WTC11 (cell line): ENCODE results near the gene USP27X. TPM values are rescaled to one million over a fixed set of nuclear protein-coding genes. Genes with fewer than 3 reads are reported as not detected.

Source experiments
- ATAC-seq: fragments of 200-7000 bp; cut with Tn5 transposase; 2 replicates; pipeline ENCODE4 v1.10.0; 2021; ENCODE audit warnings: mild to moderate bottlenecking, moderate library complexity
- CTCF ChIA-PET: fragments of 300-600 bp; sonication (Branson Sonifier 250); formaldehyde crosslinking; loops from one replicate; lab custom pipeline; 2021; ENCODE audit warnings: antibody characterized with exemption; lab: Charles Lee
- POLR2A ChIA-PET: fragments of 350-600 bp; sonication (Branson Sonifier 250); formaldehyde crosslinking; loops from one replicate; lab custom pipeline; 2021; ENCODE audit warnings: antibody characterized with exemption; lab: Charles Lee
- DNase-seq: peaks from one replicate; pipeline ENCODE4 v3.0.0; 2021; ENCODE audit warnings: low spot score
- H3K27ac Mint-ChIP-seq: 2 replicates; pipeline ENCODE4 v1.8.0; 2021; ENCODE audit warnings: mixed read lengths
- H3K27me3 Mint-ChIP-seq: 2 replicates; pipeline ENCODE4 v1.8.0; 2021; ENCODE audit warnings: low read depth, mild to moderate bottlenecking, moderate library complexity, mixed read lengths
- H3K36me3 Mint-ChIP-seq: 2 replicates; pipeline ENCODE4 v1.8.0; 2021; ENCODE audit warnings: mixed read lengths
- H3K4me1 Mint-ChIP-seq: 2 replicates; pipeline ENCODE4 v1.8.0; 2022; ENCODE audit warnings: mixed read lengths
- H3K4me3 Mint-ChIP-seq: 2 replicates; pipeline ENCODE4 v1.8.0; 2021; ENCODE audit warnings: mild to moderate bottlenecking, moderate library complexity, mixed read lengths
- H3K9me3 Mint-ChIP-seq: 2 replicates; pipeline ENCODE4 v1.8.0; 2021; ENCODE audit warnings: mixed read lengths
- CBFB ChIP-seq: sonication (generic); formaldehyde crosslinking; IDR thresholded peaks from 2 replicates; pipeline ENCODE4 v1.8.1; 2022; ENCODE audit warnings: mild to moderate bottlenecking, low read depth, missing genetic modification reagents
- CREB1 ChIP-seq: sonication (generic); formaldehyde crosslinking; IDR thresholded peaks from 2 replicates; pipeline ENCODE4 v1.8.0; 2023; ENCODE audit warnings: mild to moderate bottlenecking, missing genetic modification reagents
- HMGA2 ChIP-seq: fragments of 250-450 bp; sonication (Bioruptor Pico); IDR thresholded peaks from 2 replicates; pipeline ENCODE4 v1.4.0; 2021; ENCODE audit warnings: mild to moderate bottlenecking, moderate library complexity
- JUN ChIP-seq: sonication (generic); formaldehyde crosslinking; IDR thresholded peaks from 2 replicates; pipeline ENCODE4 v1.8.0; 2023; ENCODE audit warnings: mild to moderate bottlenecking, missing genetic modification reagents
- NFATC4 ChIP-seq: fragments of 250-450 bp; sonication (Bioruptor Pico); IDR thresholded peaks from 2 replicates; pipeline ENCODE4 v1.9.0; 2021; ENCODE audit warnings: mild to moderate bottlenecking
- NR1H2 ChIP-seq: sonication (generic); formaldehyde crosslinking; IDR thresholded peaks from 2 replicates; pipeline ENCODE4 v1.9.0; 2021; ENCODE audit warnings: mild to moderate bottlenecking, moderate library complexity, missing genetic modification reagents
- SMAD3 ChIP-seq: sonication (generic); formaldehyde crosslinking; IDR thresholded peaks from 2 replicates; pipeline ENCODE4 v1.8.0; 2022; ENCODE audit warnings: missing genetic modification reagents, mild to moderate bottlenecking, borderline replicate concordance
- TP53 ChIP-seq: sonication (generic); formaldehyde crosslinking; IDR thresholded peaks from 2 replicates; pipeline ENCODE4 v1.8.1; 2023; ENCODE audit warnings: mild to moderate bottlenecking, missing genetic modification reagents
- ZNF121 ChIP-seq: sonication (generic); formaldehyde crosslinking; IDR thresholded peaks from 2 replicates; pipeline ENCODE4 v1.8.0; 2023; ENCODE audit warnings: missing genetic modification reagents
- ZNF138 ChIP-seq: sonication (generic); formaldehyde crosslinking; conservative IDR thresholded peaks from 2 replicates; pipeline ENCODE4 v1.8.1; 2022; ENCODE audit warnings: mild to moderate bottlenecking, moderate library complexity, missing genetic modification reagents
- total RNA-seq: library from RNA; stranded (reverse); gene quantifications from 3 replicates; pipeline ENCODE4 v1.2.3, GENCODE V29; 2021
- TF ChIP-seq, protein P1 (sequence below): sonication (generic); formaldehyde crosslinking; IDR thresholded peaks from 2 replicates; pipeline ENCODE4 v1.8.0; 2023; ENCODE audit warnings: missing genetic modification reagents, mild to moderate bottlenecking, borderline replicate concordance
- TF ChIP-seq, protein P2 (sequence below): sonication (generic); formaldehyde crosslinking; IDR thresholded peaks from 2 replicates; pipeline ENCODE4 v1.8.0; 2023; ENCODE audit warnings: missing genetic modification reagents
- TF ChIP-seq, protein P3 (sequence below): sonication (generic); formaldehyde crosslinking; IDR thresholded peaks from 2 replicates; pipeline ENCODE4 v1.8.0; 2022; ENCODE audit warnings: mild to moderate bottlenecking, missing genetic modification reagents
- TF ChIP-seq, protein P4 (sequence below): sonication (generic); formaldehyde crosslinking; IDR thresholded peaks from 2 replicates; pipeline ENCODE4 v1.8.0; 2023; ENCODE audit warnings: mild to moderate bottlenecking, missing genetic modification reagents
- TF ChIP-seq, protein P5 (sequence below): fragments of 200-600 bp; IDR thresholded peaks from 2 replicates; pipeline ENCODE4 v1.8.0; 2022; ENCODE audit warnings: antibody characterized with exemption
- TF ChIP-seq, protein P6 (sequence below): sonication (generic); formaldehyde crosslinking; IDR thresholded peaks from 2 replicates; pipeline ENCODE4 v1.8.0; 2022; ENCODE audit warnings: mild to moderate bottlenecking, missing genetic modification reagents
- TF ChIP-seq, protein P7 (sequence below): sonication (generic); formaldehyde crosslinking; IDR thresholded peaks from 2 replicates; pipeline ENCODE4 v1.8.0; 2022; ENCODE audit warnings: mild to moderate bottlenecking, missing genetic modification reagents

USP27X gene
- total RNA-seq, 1 experiment from 2014 or later, result 5.1 TPM

DNA sequence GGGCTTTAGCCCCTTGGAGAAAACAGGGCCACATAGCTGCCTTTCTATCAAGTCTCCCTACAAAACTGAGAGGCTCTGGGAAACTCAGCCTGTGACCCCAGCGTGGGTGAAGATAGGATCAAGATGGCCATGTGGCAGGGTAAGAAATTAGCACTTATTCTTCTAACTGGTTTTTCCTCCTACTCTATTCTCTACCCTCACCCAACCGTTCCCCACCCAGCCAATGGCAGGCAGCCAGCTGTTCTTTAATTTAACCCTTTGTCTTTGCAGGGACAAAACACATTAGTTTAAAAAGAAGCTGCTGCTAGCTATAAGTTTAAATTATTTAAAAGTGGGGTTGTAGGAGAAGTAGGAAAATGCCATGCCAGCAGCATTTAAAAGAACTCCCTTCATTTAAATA is 45.9 kb downstream of the USP27X start:
- POLR2A ChIA-PET, result no interaction called here
- no peaks in the 10 kb centered on the region for H3K9me3 Mint-ChIP-seq
- H3K27ac Mint-ChIP-seq, result no peak overlapping the region
- ATAC-seq (no peak), DNase-seq (no peak)
- H3K4me3 Mint-ChIP-seq, result no peak overlapping the region
- peaks cover 16% of the 10 kb centered on the region for H3K4me1 Mint-ChIP-seq
- peaks cover 5% of the 10 kb centered on the region; the same call in 1 of the 2 replicates for H3K36me3 Mint-ChIP-seq
- CTCF ChIA-PET, result no interaction called here
- TF ChIP-seq NR1H2 (CRISPR knock-in tag) (no peak), CBFB (CRISPR knock-in tag) (no peak), TP53 (CRISPR knock-in tag) (no peak), ZNF138 (CRISPR knock-in tag) (no peak), SMAD3 (CRISPR knock-in tag) (no peak), ZNF121 (no peak), HMGA2 (CRISPR knock-in tag) (no peak), NFATC4 (CRISPR knock-in tag) (no peak), JUN (CRISPR knock-in tag) (no peak), CREB1 (CRISPR knock-in tag) (no peak)
- TF ChIP-seq, protein P1, sequence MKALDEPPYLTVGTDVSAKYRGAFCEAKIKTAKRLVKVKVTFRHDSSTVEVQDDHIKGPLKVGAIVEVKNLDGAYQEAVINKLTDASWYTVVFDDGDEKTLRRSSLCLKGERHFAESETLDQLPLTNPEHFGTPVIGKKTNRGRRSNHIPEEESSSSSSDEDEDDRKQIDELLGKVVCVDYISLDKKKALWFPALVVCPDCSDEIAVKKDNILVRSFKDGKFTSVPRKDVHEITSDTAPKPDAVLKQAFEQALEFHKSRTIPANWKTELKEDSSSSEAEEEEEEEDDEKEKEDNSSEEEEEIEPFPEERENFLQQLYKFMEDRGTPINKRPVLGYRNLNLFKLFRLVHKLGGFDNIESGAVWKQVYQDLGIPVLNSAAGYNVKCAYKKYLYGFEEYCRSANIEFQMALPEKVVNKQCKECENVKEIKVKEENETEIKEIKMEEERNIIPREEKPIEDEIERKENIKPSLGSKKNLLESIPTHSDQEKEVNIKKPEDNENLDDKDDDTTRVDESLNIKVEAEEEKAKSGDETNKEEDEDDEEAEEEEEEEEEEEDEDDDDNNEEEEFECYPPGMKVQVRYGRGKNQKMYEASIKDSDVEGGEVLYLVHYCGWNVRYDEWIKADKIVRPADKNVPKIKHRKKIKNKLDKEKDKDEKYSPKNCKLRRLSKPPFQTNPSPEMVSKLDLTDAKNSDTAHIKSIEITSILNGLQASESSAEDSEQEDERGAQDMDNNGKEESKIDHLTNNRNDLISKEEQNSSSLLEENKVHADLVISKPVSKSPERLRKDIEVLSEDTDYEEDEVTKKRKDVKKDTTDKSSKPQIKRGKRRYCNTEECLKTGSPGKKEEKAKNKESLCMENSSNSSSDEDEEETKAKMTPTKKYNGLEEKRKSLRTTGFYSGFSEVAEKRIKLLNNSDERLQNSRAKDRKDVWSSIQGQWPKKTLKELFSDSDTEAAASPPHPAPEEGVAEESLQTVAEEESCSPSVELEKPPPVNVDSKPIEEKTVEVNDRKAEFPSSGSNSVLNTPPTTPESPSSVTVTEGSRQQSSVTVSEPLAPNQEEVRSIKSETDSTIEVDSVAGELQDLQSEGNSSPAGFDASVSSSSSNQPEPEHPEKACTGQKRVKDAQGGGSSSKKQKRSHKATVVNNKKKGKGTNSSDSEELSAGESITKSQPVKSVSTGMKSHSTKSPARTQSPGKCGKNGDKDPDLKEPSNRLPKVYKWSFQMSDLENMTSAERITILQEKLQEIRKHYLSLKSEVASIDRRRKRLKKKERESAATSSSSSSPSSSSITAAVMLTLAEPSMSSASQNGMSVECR (CRISPR knock-in tag), result no peak
- TF ChIP-seq, protein P2, sequence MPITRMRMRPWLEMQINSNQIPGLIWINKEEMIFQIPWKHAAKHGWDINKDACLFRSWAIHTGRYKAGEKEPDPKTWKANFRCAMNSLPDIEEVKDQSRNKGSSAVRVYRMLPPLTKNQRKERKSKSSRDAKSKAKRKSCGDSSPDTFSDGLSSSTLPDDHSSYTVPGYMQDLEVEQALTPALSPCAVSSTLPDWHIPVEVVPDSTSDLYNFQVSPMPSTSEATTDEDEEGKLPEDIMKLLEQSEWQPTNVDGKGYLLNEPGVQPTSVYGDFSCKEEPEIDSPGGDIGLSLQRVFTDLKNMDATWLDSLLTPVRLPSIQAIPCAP (CRISPR knock-in tag), result no peak
- TF ChIP-seq, protein P3, sequence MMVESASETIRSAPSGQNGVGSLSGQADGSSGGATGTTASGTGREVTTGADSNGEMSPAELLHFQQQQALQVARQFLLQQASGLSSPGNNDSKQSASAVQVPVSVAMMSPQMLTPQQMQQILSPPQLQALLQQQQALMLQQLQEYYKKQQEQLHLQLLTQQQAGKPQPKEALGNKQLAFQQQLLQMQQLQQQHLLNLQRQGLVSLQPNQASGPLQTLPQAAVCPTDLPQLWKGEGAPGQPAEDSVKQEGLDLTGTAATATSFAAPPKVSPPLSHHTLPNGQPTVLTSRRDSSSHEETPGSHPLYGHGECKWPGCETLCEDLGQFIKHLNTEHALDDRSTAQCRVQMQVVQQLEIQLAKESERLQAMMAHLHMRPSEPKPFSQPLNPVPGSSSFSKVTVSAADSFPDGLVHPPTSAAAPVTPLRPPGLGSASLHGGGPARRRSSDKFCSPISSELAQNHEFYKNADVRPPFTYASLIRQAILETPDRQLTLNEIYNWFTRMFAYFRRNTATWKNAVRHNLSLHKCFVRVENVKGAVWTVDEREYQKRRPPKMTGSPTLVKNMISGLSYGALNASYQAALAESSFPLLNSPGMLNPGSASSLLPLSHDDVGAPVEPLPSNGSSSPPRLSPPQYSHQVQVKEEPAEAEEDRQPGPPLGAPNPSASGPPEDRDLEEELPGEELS (CRISPR knock-in tag), result no peak
- TF ChIP-seq, protein P4, sequence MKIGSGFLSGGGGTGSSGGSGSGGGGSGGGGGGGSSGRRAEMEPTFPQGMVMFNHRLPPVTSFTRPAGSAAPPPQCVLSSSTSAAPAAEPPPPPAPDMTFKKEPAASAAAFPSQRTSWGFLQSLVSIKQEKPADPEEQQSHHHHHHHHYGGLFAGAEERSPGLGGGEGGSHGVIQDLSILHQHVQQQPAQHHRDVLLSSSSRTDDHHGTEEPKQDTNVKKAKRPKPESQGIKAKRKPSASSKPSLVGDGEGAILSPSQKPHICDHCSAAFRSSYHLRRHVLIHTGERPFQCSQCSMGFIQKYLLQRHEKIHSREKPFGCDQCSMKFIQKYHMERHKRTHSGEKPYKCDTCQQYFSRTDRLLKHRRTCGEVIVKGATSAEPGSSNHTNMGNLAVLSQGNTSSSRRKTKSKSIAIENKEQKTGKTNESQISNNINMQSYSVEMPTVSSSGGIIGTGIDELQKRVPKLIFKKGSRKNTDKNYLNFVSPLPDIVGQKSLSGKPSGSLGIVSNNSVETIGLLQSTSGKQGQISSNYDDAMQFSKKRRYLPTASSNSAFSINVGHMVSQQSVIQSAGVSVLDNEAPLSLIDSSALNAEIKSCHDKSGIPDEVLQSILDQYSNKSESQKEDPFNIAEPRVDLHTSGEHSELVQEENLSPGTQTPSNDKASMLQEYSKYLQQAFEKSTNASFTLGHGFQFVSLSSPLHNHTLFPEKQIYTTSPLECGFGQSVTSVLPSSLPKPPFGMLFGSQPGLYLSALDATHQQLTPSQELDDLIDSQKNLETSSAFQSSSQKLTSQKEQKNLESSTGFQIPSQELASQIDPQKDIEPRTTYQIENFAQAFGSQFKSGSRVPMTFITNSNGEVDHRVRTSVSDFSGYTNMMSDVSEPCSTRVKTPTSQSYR (CRISPR knock-in tag), result no peak
- TF ChIP-seq, protein P5, sequence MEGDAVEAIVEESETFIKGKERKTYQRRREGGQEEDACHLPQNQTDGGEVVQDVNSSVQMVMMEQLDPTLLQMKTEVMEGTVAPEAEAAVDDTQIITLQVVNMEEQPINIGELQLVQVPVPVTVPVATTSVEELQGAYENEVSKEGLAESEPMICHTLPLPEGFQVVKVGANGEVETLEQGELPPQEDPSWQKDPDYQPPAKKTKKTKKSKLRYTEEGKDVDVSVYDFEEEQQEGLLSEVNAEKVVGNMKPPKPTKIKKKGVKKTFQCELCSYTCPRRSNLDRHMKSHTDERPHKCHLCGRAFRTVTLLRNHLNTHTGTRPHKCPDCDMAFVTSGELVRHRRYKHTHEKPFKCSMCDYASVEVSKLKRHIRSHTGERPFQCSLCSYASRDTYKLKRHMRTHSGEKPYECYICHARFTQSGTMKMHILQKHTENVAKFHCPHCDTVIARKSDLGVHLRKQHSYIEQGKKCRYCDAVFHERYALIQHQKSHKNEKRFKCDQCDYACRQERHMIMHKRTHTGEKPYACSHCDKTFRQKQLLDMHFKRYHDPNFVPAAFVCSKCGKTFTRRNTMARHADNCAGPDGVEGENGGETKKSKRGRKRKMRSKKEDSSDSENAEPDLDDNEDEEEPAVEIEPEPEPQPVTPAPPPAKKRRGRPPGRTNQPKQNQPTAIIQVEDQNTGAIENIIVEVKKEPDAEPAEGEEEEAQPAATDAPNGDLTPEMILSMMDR, result no peak
- TF ChIP-seq, protein P6, sequence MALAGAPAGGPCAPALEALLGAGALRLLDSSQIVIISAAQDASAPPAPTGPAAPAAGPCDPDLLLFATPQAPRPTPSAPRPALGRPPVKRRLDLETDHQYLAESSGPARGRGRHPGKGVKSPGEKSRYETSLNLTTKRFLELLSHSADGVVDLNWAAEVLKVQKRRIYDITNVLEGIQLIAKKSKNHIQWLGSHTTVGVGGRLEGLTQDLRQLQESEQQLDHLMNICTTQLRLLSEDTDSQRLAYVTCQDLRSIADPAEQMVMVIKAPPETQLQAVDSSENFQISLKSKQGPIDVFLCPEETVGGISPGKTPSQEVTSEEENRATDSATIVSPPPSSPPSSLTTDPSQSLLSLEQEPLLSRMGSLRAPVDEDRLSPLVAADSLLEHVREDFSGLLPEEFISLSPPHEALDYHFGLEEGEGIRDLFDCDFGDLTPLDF (CRISPR knock-in tag), result no peak
- TF ChIP-seq, protein P7, sequence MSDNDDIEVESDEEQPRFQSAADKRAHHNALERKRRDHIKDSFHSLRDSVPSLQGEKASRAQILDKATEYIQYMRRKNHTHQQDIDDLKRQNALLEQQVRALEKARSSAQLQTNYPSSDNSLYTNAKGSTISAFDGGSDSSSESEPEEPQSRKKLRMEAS (CRISPR knock-in tag), result no peak
- TF ChIP-seq, all 79 proteins: peak for 0
- peaks cover 19% of the 10 kb centered on the region for H3K27me3 Mint-ChIP-seq
